HepG2 (cell line): ENCODE data around the gene ZC3H18. TPM values are rescaled to one million over a fixed set of nuclear protein-coding genes. Genes with fewer than 3 reads are reported as not detected.

Experiments
- CEBPZ ChIP-seq: IDR thresholded peaks from 2 replicates; pipeline ENCODE4 v1.6.1; 2012; ENCODE audit warnings: low read length, improper control_type of control experiment
- HOXA3 ChIP-seq: sonication (generic); formaldehyde crosslinking; IDR thresholded peaks from 2 replicates; pipeline ENCODE4 v1.5.0; 2020; ENCODE audit warnings: missing genetic modification reagents
- KLF12 ChIP-seq: sonication (generic); formaldehyde crosslinking; IDR thresholded peaks from 2 replicates; pipeline ENCODE4 v1.4.0; 2020; ENCODE audit warnings: missing genetic modification reagents, borderline replicate concordance
- LCORL ChIP-seq, 2 experiments: fragments of 450-650 bp in 1 of 2; sonication (generic) in 1 of 2; formaldehyde crosslinking in 1 of 2; IDR thresholded peaks; 2 replicates each; pipeline versions ENCODE4 v1.5.0 to v1.6.1; 2017 to 2020; ENCODE audit warnings: antibody characterized with exemption in 1 of 2, missing genetic modification reagents in 1 of 2
- MXI1 ChIP-seq: IDR thresholded peaks from 3 replicates; pipeline ENCODE4 v1.6.1; 2012; ENCODE audit warnings: low read depth, low read length, inconsistent platforms, borderline replicate concordance
- NCOA5 ChIP-seq: sonication (generic); formaldehyde crosslinking; IDR thresholded peaks from 2 replicates; pipeline ENCODE4 v1.4.0; 2020; ENCODE audit warnings: missing genetic modification reagents
- NCOR1 ChIP-seq: fragments of 200-600 bp; sonication (generic); IDR thresholded peaks from 2 replicates; pipeline ENCODE4 v1.7.0; 2017; ENCODE audit warnings: antibody characterized with exemption, low read length, borderline replicate concordance
- NFKB2 ChIP-seq: sonication (generic); formaldehyde crosslinking; IDR thresholded peaks from 2 replicates; pipeline ENCODE4 v1.4.0; 2020; ENCODE audit warnings: missing genetic modification reagents, borderline replicate concordance
- SKI ChIP-seq: fragments of 450-650 bp; IDR thresholded peaks from one replicate; pipeline ENCODE4 v1.6.1; 2018; ENCODE audit warnings: mild to moderate bottlenecking; ENCODE audit not compliant: partially characterized antibody
- ZBTB2 ChIP-seq: sonication (generic); formaldehyde crosslinking; IDR thresholded peaks from 2 replicates; pipeline ENCODE4 v1.8.0; 2022; ENCODE audit warnings: low read depth, missing genetic modification reagents
- ZNF274 ChIP-seq: sonication (generic); formaldehyde crosslinking; IDR thresholded peaks from 2 replicates; pipeline ENCODE4 v1.5.1; 2020; ENCODE audit warnings: mild to moderate bottlenecking, missing genetic modification reagents
- ZNF607 ChIP-seq: sonication (generic); formaldehyde crosslinking; IDR thresholded peaks from 2 replicates; pipeline ENCODE4 v1.5.1; 2020; ENCODE audit warnings: missing genetic modification reagents, mild to moderate bottlenecking, borderline replicate concordance
- ZNF629 ChIP-seq: sonication (generic); formaldehyde crosslinking; conservative IDR thresholded peaks from 2 replicates; pipeline ENCODE4 v1.5.0; 2020; ENCODE audit warnings: missing genetic modification reagents
- ZSCAN9 ChIP-seq: IDR thresholded peaks from 2 replicates; pipeline ENCODE4 v1.6.1; 2016; ENCODE audit warnings: borderline replicate concordance
- ZUFSP ChIP-seq: sonication (generic); formaldehyde crosslinking; IDR thresholded peaks from 2 replicates; pipeline ENCODE4 v1.9.0; 2021; ENCODE audit warnings: missing genetic modification reagents, mild to moderate bottlenecking, borderline replicate concordance
- ZZZ3 ChIP-seq: sonication (generic); formaldehyde crosslinking; IDR thresholded peaks from 2 replicates; pipeline ENCODE4 v1.4.0; 2020; ENCODE audit warnings: missing genetic modification reagents, mild to moderate bottlenecking, borderline replicate concordance
- polyA plus RNA-seq, 8 experiments: library from polyadenylated mRNA; depleted of rRNA in 3 of 8; stranded (reverse) in 7 of 8; unstranded in 1 of 8; fragments of >200 nt; fragmentation: Illumina TruSeq in 4 of 8; extraction: Trizol in 4 of 8; gene quantifications; 2 replicates each; pipeline versions ENCODE4 v1.2.1 to v1.2.3, GENCODE V29; 2011 to 2016; ENCODE audit warnings: low read depth in 4 of 8, missing spikeins in 1 of 8, mixed read lengths in 1 of 8; ENCODE audit not compliant: insufficient read depth in 1 of 8
- total RNA-seq, 5 experiments: library from RNA; depleted of rRNA; stranded (reverse); fragments of >200 nt; fragmentation: Illumina TruSeq; extraction: Trizol; gene quantifications; 2 replicates each; pipeline ENCODE4 v1.2.3, GENCODE V29; 2016; ENCODE audit warnings: low read depth in 1 of 5
- TF ChIP-seq, protein P1 (sequence below): IDR thresholded peaks from 2 replicates; pipeline ENCODE4 v1.6.1; 2016; ENCODE audit warnings: low read depth
- TF ChIP-seq, protein P2 (sequence below): sonication (generic); formaldehyde crosslinking; IDR thresholded peaks from 2 replicates; pipeline ENCODE4 v1.5.0; 2020; ENCODE audit warnings: mild to moderate bottlenecking, missing genetic modification reagents

Gene ZC3H18
- total and polyA plus RNA-seq, 2 of the 13 experiments (the other 11 are each of a cell fraction or from before 2014, with no cell fraction given) = 11.2 to 27.4 TPM

DNA sequence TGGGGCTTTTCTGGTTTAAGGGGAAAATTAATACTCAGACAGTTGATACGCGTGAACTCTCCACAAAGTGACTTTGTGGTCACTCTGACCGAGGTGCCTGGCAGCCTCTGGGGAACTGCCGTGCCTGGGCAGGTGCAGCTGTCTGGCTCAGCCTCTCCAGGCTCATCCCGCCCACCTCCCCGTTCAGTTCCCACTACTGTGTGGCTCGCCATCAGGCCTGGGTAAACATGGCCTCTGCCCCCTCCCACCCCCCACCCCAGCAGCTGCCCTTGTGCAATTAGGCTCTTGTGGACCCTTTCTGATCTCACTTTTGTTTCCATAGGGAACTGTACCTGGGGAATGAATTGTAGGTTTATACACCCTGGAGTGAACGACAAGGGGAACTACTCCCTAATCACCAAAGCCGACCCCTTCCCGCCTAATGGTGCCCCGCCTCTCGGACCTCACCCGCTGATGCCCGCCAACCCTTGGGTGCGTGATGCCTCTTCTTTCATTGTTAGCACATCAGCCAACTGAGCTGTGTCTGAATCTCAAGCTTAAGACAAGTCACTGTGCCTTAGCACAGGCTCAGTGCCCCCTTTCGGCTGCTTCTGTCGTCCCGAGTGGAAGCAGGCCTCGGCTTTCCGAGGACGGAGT, 27.8 kb downstream of the ZC3H18 start (continued):
- TF ChIP-seq, protein P1, sequence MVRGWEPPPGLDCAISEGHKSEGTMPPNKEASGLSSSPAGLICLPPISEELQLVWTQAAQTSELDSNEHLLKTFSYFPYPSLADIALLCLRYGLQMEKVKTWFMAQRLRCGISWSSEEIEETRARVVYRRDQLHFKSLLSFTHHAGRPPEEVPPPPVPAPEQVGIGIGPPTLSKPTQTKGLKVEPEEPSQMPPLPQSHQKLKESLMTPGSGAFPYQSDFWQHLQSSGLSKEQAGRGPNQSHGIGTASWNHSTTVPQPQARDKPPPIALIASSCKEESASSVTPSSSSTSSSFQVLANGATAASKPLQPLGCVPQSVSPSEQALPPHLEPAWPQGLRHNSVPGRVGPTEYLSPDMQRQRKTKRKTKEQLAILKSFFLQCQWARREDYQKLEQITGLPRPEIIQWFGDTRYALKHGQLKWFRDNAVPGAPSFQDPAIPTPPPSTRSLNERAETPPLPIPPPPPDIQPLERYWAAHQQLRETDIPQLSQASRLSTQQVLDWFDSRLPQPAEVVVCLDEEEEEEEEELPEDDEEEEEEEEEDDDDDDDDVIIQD (CRISPR knock-in tag) = peak; percentile 9; the same call in 1 of the 2 replicates
- TF ChIP-seq MXI1 = peak; percentile 53; the same call in 1 of the 3 replicates
- no peak for TF ChIP-seq ZUFSP (CRISPR knock-in tag)
- no peak for TF ChIP-seq CEBPZ
- TF ChIP-seq ZBTB2 (CRISPR knock-in tag) = no peak
- TF ChIP-seq NCOR1 = peak; percentile 42; the same call in 1 of the 2 replicates
- TF ChIP-seq LCORL (IDR thresholded peaks at IDR 0.05) = no peak
- TF ChIP-seq LCORL (CRISPR knock-in tag; IDR thresholded peaks at IDR 0.05) = peak; percentile 46; the same call in 1 of the 2 replicates
- peak; percentile 64; the same call in 1 of the 2 replicates for TF ChIP-seq KLF12 (CRISPR knock-in tag)
- TF ChIP-seq ZZZ3 (CRISPR knock-in tag) = 0 out of 2 replicates have a peak, but pooled peaks have one; percentile 38
- TF ChIP-seq ZSCAN9 (CRISPR knock-in tag) = no peak
- peak; percentile 33 for TF ChIP-seq SKI
- peak; percentile 82 for TF ChIP-seq HOXA3 (CRISPR knock-in tag)
- TF ChIP-seq NFKB2 = 0 out of 2 replicates have a peak, but pooled peaks have one; percentile 33
- TF ChIP-seq, protein P2, sequence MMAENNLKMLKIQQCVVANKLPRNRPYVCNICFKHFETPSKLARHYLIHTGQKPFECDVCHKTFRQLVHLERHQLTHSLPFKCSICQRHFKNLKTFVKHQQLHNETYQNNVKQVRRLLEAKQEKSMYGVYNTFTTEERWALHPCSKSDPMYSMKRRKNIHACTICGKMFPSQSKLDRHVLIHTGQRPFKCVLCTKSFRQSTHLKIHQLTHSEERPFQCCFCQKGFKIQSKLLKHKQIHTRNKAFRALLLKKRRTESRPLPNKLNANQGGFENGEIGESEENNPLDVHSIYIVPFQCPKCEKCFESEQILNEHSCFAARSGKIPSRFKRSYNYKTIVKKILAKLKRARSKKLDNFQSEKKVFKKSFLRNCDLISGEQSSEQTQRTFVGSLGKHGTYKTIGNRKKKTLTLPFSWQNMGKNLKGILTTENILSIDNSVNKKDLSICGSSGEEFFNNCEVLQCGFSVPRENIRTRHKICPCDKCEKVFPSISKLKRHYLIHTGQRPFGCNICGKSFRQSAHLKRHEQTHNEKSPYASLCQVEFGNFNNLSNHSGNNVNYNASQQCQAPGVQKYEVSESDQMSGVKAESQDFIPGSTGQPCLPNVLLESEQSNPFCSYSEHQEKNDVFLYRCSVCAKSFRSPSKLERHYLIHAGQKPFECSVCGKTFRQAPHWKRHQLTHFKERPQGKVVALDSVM = 0 out of 2 replicates have a peak, but pooled peaks have one; percentile 32
- no peak for TF ChIP-seq ZNF607
- TF ChIP-seq ZNF629 = 0 out of 2 replicates have a peak, but pooled peaks have one; percentile 21
- no peak for TF ChIP-seq NCOA5 (CRISPR knock-in tag)
- TF ChIP-seq ZNF274 (CRISPR knock-in tag) = peak; percentile 43; the same call in 1 of the 2 replicates
